ENCODE measurements around the gene LIN7B. TPM values are rescaled to one million over a fixed set of nuclear protein-coding genes. Genes with fewer than 3 reads are reported as not detected.
A peak's percentile ranks its signal among the peaks of the same experiment; 100 is the strongest.

The LIN7B gene
- total and polyA plus RNA-seq, 2 experiments from 2014 or later, result 1.2 to 10.5 TPM

GRCh38 chr19:49155005-49155819, 41.0 kb downstream of the LIN7B start, which contains the start of gene HRC:
Gene HRC (minus strand): TSS chr19:49155396. CDS start chr19:49155237, 159 bp downstream.
- peaks cover 12% of the 10 kb centered on the region for H3K9me3 Mint-ChIP-seq
- no peak within 1 kb of the TSS for H3K27ac Mint-ChIP-seq
- H3K27me3 Mint-ChIP-seq (ENCODE audit: insufficient read depth, low read depth, poor library complexity), result peaks cover 30% of the 10 kb centered on the region

More at GRCh38 chr19:49155005-49155819, 41.0 kb downstream of the LIN7B start, which contains the start of gene HRC:
- H3K27me3 ChIP-seq (ENCODE audit: insufficient read depth), result peaks cover 13% of the 10 kb centered on the region
- Mint-ChIP-seq H3K4me1 (peaks cover 39% of the 10 kb centered on the region), H3K4me3 (peak within 1 kb of the TSS; percentile 30), H3K36me3 (ENCODE audit: low read depth) (peaks cover 11% of the 10 kb centered on the region; the same call in 2 of the 3 replicates)
- H3K36me3 ChIP-seq (ENCODE audit: insufficient read depth), result no peaks in the 10 kb centered on the region
- H3F3A ChIP-seq (replicated peaks; ENCODE audit: low read depth), result peaks cover 5% of the 10 kb centered on the region; the same call in 1 of the 2 replicates
- H3K4me2 ChIP-seq, result peak within 1 kb of the TSS; percentile 72
- no peaks in the 10 kb centered on the region for H4K20me1 ChIP-seq (replicated peaks; ENCODE audit: insufficient read depth)
- peak within 1 kb of the TSS; percentile 39 for H3K4me3 ChIP-seq
- H3K79me2 ChIP-seq (replicated peaks; ENCODE audit: insufficient read depth), result no peaks in the 10 kb centered on the region
- DNase-seq (ENCODE audit: low spot score), result peak; percentile 36
- H3K9me2 ChIP-seq (ENCODE audit: insufficient read depth), result peaks cover 12% of the 10 kb centered on the region
- TF ChIP-seq, protein P1, sequence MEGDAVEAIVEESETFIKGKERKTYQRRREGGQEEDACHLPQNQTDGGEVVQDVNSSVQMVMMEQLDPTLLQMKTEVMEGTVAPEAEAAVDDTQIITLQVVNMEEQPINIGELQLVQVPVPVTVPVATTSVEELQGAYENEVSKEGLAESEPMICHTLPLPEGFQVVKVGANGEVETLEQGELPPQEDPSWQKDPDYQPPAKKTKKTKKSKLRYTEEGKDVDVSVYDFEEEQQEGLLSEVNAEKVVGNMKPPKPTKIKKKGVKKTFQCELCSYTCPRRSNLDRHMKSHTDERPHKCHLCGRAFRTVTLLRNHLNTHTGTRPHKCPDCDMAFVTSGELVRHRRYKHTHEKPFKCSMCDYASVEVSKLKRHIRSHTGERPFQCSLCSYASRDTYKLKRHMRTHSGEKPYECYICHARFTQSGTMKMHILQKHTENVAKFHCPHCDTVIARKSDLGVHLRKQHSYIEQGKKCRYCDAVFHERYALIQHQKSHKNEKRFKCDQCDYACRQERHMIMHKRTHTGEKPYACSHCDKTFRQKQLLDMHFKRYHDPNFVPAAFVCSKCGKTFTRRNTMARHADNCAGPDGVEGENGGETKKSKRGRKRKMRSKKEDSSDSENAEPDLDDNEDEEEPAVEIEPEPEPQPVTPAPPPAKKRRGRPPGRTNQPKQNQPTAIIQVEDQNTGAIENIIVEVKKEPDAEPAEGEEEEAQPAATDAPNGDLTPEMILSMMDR (conservative IDR thresholded peaks at IDR 0.05; ENCODE audit: low read depth in 2 of 2), result no peak
- no peak for TF ChIP-seq JUNB (IDR thresholded peaks at IDR 0.05; ENCODE audit: unreplicated experiment)
- no peak for TF ChIP-seq POLR2AphosphoS5 (IDR thresholded peaks at IDR 0.05; ENCODE audit: low read depth)
- no peak for TF ChIP-seq ZNF114 (CRISPR knock-in tag; IDR thresholded peaks at IDR 0.05)
- TF ChIP-seq, protein P2, sequence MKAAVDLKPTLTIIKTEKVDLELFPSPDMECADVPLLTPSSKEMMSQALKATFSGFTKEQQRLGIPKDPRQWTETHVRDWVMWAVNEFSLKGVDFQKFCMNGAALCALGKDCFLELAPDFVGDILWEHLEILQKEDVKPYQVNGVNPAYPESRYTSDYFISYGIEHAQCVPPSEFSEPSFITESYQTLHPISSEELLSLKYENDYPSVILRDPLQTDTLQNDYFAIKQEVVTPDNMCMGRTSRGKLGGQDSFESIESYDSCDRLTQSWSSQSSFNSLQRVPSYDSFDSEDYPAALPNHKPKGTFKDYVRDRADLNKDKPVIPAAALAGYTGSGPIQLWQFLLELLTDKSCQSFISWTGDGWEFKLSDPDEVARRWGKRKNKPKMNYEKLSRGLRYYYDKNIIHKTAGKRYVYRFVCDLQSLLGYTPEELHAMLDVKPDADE (IDR thresholded peaks at IDR 0.05), result no peak
- no peak for TF ChIP-seq NANOG (IDR thresholded peaks at IDR 0.05; ENCODE audit: borderline replicate concordance)
- no peak for TF ChIP-seq REST (IDR thresholded peaks at IDR 0.05; ENCODE audit: unreplicated experiment)
- no peak for TF ChIP-seq CREB1 (CRISPR knock-in tag; IDR thresholded peaks at IDR 0.05; ENCODE audit: low read depth)
- TF ChIP-seq STAT1 (IDR thresholded peaks at IDR 0.05; ENCODE audit: unreplicated experiment), result no peak
- TF ChIP-seq EZH2phosphoT487 (IDR thresholded peaks at IDR 0.05; ENCODE audit: unreplicated experiment), result no peak
- TF ChIP-seq, protein P3, sequence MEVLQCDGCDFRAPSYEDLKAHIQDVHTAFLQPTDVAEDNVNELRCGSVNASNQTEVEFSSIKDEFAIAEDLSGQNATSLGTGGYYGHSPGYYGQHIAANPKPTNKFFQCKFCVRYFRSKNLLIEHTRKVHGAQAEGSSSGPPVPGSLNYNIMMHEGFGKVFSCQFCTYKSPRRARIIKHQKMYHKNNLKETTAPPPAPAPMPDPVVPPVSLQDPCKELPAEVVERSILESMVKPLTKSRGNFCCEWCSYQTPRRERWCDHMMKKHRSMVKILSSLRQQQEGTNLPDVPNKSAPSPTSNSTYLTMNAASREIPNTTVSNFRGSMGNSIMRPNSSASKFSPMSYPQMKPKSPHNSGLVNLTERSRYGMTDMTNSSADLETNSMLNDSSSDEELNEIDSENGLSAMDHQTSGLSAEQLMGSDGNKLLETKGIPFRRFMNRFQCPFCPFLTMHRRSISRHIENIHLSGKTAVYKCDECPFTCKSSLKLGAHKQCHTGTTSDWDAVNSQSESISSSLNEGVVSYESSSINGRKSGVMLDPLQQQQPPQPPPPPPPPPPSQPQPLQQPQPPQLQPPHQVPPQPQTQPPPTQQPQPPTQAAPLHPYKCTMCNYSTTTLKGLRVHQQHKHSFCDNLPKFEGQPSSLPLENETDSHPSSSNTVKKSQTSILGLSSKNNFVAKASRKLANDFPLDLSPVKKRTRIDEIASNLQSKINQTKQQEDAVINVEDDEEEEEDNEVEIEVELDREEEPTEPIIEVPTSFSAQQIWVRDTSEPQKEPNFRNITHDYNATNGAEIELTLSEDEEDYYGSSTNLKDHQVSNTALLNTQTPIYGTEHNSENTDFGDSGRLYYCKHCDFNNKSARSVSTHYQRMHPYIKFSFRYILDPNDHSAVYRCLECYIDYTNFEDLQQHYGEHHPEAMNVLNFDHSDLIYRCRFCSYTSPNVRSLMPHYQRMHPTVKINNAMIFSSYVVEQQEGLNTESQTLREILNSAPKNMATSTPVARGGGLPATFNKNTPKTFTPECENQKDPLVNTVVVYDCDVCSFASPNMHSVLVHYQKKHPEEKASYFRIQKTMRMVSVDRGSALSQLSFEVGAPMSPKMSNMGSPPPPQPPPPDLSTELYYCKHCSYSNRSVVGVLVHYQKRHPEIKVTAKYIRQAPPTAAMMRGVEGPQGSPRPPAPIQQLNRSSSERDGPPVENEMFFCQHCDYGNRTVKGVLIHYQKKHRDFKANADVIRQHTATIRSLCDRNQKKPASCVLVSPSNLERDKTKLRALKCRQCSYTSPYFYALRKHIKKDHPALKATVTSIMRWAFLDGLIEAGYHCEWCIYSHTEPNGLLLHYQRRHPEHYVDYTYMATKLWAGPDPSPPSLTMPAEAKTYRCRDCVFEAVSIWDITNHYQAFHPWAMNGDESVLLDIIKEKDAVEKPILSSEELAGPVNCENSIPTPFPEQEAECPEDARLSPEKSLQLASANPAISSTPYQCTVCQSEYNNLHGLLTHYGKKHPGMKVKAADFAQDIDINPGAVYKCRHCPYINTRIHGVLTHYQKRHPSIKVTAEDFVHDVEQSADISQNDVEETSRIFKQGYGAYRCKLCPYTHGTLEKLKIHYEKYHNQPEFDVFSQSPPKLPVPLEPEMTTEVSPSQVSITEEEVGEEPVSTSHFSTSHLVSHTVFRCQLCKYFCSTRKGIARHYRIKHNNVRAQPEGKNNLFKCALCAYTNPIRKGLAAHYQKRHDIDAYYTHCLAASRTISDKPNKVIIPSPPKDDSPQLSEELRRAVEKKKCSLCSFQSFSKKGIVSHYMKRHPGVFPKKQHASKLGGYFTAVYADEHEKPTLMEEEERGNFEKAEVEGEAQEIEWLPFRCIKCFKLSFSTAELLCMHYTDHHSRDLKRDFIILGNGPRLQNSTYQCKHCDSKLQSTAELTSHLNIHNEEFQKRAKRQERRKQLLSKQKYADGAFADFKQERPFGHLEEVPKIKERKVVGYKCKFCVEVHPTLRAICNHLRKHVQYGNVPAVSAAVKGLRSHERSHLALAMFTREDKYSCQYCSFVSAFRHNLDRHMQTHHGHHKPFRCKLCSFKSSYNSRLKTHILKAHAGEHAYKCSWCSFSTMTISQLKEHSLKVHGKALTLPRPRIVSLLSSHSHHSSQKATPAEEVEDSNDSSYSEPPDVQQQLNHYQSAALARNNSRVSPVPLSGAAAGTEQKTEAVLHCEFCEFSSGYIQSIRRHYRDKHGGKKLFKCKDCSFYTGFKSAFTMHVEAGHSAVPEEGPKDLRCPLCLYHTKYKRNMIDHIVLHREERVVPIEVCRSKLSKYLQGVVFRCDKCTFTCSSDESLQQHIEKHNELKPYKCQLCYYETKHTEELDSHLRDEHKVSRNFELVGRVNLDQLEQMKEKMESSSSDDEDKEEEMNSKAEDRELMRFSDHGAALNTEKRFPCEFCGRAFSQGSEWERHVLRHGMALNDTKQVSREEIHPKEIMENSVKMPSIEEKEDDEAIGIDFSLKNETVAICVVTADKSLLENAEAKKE (CRISPR knock-in tag; IDR thresholded peaks at IDR 0.05), result no peak
- TF ChIP-seq ZNF331 (CRISPR knock-in tag; IDR thresholded peaks at IDR 0.05; ENCODE audit: low read depth), result no peak
- no peak for TF ChIP-seq EZH2 (IDR thresholded peaks at IDR 0.05; ENCODE audit: low read depth, unreplicated experiment)
- H3K27ac ChIP-seq (ENCODE audit: low read depth), result no peak within 1 kb of the TSS
- peaks cover 14% of the 10 kb centered on the region for H3K4me1 ChIP-seq (ENCODE audit: insufficient read depth)
- no peak within 1 kb of the TSS for H2AFZ ChIP-seq
- ATAC-seq, result no peak

Data from GM23338 (cell line).